GM12874 (cell line): Measurements from ENCODE around the gene STX1B.

ENCODE experiments used
- TF ChIP-seq, protein P1 (sequence below): IDR thresholded peaks from 2 replicates; pipeline ENCODE4 v1.5.1; 2011; ENCODE audit warnings: low read depth, mild to moderate bottlenecking, control low read depth, low read length, moderate library complexity; ENCODE audit not compliant: insufficient read depth

STX1B gene

DNA sequence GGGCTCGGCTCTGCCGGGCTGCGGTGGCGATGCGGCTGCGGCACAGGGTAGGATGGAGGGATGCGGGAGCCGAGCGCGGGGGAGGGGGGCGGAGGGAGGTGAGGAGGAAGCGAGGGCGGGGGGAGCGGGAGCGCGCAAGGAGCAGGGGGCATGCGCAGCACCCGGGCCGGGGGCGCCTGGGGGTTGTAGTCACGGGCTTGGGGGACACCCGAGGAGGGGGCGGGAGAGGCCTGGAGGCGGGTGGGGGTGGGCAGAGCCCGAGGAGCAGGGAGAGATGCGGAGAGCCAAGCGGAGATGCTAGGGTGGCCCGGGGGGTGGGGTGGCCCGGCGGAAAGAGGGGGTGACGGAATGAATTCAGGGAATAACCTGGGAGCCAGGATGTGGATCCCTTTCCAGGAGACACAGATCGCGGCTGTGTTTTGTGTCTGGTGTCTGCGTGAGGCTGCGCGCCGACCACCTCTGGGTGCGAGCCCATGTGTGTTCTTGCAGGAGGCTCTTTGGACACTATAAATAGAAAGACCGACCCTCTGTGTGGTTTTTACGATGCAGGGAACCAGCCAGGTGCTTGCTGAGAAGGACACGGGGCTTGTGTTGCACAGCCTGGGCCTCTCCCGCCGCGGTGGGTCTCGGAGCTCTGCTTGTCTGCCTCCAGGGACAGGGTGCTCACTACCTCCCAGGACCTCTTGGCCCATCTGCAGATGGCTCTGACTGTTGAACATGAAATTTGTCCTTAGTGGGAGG lies at the start of gene STX1B:
TSS of gene STX1B (minus strand) at position 54 of the 741 bp plus-strand sequence. CDS start 242 bp downstream, outside the sequence.
- TF ChIP-seq, protein P1, sequence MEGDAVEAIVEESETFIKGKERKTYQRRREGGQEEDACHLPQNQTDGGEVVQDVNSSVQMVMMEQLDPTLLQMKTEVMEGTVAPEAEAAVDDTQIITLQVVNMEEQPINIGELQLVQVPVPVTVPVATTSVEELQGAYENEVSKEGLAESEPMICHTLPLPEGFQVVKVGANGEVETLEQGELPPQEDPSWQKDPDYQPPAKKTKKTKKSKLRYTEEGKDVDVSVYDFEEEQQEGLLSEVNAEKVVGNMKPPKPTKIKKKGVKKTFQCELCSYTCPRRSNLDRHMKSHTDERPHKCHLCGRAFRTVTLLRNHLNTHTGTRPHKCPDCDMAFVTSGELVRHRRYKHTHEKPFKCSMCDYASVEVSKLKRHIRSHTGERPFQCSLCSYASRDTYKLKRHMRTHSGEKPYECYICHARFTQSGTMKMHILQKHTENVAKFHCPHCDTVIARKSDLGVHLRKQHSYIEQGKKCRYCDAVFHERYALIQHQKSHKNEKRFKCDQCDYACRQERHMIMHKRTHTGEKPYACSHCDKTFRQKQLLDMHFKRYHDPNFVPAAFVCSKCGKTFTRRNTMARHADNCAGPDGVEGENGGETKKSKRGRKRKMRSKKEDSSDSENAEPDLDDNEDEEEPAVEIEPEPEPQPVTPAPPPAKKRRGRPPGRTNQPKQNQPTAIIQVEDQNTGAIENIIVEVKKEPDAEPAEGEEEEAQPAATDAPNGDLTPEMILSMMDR = no peak

DNA sequence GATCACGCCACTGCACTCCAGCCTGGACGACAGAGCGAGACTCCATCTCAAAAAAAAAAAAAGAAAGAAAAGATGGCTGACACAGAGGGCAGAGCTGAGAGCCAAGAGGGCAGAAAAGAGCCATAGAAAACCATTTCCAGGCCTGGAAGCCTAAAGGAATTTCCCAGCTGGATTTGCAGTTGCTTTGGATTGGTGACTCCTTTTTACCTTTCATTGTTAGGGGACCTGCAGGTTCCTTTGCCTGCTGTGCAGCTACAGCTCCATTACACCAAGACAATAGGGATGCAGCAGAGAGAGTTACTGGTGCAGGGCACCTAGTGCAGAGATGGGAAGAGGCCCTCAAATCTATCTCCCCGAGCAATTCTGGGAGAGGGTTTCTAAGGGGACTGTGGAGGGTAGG lies 45.2 kb upstream of the STX1B start:
- TF ChIP-seq, protein P1 = no peak

DNA sequence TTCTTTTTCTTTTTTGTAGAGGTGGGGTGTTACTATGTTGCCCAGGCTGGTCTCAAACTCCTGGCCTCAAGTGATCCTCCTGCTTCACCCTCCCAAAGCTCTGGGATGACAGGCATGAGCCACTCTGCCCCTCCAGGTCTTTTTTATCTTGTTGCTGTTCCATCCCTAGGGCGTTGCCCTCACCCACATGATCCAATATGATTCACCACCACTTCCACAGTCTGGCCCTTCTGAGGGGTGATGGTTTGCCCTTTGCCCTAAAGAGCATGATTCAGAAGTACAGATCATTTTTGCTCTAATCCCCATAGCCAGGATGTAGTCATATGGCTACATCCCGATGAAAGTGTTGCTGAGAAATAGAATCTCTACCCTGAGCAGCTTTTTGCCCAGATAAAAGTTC lies 41.7 kb upstream of the STX1B start:
- TF ChIP-seq, protein P1 = no peak

DNA sequence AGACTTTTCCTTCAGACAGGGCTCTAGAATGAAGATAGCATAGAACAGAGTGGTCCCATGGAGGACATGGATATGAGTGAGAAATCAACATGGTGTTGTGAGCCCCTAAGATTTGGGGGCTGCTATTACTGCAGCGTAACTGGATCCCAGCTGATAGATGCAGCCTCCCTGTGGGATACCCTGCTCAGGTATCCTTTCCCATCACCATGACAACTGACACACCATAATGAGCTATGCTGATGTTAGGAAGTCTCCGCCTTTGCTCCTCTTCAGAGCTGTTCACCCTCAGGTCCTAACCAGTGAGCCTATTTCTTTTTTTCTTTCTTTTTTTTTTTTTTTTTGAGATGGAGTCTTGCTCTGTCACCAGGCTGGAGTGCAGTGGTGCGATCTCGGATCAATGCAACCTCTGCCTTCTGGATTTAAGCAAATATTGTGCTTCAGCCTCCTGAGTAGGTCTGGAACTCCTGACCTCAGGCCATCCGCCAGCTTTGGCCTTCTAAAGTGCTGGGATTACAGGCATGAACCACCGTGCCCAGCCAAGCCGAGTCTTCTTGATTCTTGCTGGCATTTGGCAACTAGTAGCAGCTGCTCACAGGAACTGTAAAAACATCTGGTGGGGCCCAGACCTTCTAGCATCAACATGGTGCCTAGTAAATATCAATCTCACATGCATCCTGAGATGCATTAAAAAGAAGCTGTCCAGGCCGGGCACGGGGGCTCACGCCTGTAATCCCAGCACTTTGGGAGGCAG lies 40.0 kb upstream of the STX1B start:
- TF ChIP-seq, protein P1 = no peak

DNA sequence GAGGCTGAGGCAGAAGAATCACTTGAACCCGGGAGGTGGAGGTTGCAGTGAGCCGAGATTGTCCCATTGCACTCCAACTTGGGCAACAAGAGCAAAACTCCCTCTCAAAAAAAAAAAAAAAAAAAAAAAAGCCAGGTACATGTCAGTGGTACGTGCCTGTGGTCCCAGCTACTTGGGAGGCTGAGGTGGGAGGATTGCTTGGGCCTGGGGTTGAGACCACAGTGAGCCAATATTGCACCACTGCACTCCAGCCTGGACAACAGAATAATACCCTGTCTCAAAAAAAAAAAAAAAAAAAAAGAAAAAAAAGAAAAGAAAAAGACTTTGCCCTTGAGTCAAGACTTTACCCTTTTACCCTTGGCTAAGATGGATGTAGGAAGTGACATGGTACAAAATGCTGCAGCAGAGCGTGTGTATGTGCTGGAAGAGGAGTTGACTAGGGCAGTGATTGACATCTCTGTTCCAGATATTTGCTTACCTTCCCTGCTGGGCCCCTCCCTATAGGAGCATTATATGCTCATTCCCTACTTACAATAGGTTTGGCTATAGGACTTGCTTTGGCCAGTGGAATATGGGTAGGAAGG lies 33.6 kb upstream of the STX1B start:
- TF ChIP-seq, protein P1 = no peak

DNA sequence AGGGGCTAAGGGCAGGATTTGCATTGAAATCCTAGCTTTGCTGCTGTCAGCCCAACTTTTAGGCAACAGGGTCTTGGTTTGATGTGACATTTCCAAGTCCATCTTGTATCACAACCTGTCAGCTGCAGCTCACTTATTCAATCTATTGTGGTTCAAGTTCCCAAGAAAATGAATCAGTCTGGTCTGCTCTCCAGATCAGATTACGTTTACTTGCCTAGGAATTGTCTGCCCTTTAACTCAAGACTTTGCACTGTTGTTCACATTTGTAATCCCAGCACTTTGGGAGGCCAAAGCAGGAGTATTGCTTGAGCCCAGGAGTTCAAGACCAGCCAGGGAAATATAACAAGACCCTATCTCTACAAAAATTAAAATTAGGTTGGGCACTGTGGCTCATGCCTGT lies 32.9 kb upstream of the STX1B start:
- TF ChIP-seq, protein P1 = no peak

DNA sequence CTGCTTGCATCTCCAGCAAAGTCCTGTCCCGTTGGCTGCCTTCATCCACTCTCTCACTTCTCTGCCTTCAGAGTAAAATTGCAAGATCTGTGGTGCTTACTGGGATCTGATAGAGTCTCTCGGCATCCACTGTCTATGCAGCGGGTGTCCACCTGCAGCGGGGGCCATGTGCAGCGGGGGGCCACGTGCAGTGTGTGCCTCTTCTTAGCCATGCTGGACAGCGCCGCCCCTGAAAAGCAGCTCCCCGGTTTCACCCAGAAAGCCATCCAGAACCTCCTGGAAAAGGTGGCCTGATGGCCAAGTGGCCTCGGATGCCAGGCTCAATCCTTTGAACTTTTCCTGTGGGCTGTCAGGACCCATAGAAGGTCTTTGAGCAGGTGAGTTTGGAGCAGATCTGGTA lies 32.4 kb upstream of the STX1B start:
- TF ChIP-seq, protein P1 = no peak
